Measurements from ENCODE around the gene MELTF.

The MELTF gene

GRCh38 chr3:197026481-197026866 lies 3.1 kb downstream of the MELTF start:
- no peak for DNase-seq

GRCh38 chr3:197025736-197026480 lies 3.7 kb downstream of the MELTF start:
- no peak for DNase-seq

GRCh38 chr3:197024881-197025735 lies 4.5 kb downstream of the MELTF start:
- no peak for DNase-seq

GRCh38 chr3:197023998-197024651 lies 5.5 kb downstream of the MELTF start:
- no peak for DNase-seq

- peak; percentile 74 for DNase-seq
Observed at GRCh38 chr3:197023241-197023997, 6.2 kb downstream of the MELTF start.

GRCh38 chr3:197022405-197023231 lies 7.0 kb downstream of the MELTF start:
- DNase-seq = peak; percentile 66

- DNase-seq = no peak
Observed at GRCh38 chr3:197021729-197022404, 7.8 kb downstream of the MELTF start.

- no peak for DNase-seq
Observed at GRCh38 chr3:197021231-197021630, 8.4 kb downstream of the MELTF start.

- no peak for DNase-seq
Observed at GRCh38 chr3:197019535-197019934, 10.1 kb downstream of the MELTF start.

GRCh38 chr3:197019021-197019420 lies 10.6 kb downstream of the MELTF start:
- DNase-seq = no peak

- DNase-seq = no peak
Observed at GRCh38 chr3:197017003-197017402, 12.6 kb downstream of the MELTF start.

GRCh38 chr3:197015790-197016736 lies 13.6 kb downstream of the MELTF start:
- DNase-seq = no peak

- no peak for DNase-seq
Observed at GRCh38 chr3:197014942-197015575, 14.6 kb downstream of the MELTF start.

GRCh38 chr3:197014024-197014423 lies 15.6 kb downstream of the MELTF start:
- no peak for DNase-seq

- DNase-seq = no peak
Observed at GRCh38 chr3:197012540-197012883, 17.1 kb downstream of the MELTF start.

- no peak for DNase-seq
Observed at GRCh38 chr3:197011780-197012539, 17.7 kb downstream of the MELTF start.

- DNase-seq = no peak
Observed at GRCh38 chr3:197010556-197011351, 18.9 kb downstream of the MELTF start.

- DNase-seq = no peak
Observed at GRCh38 chr3:197009532-197010019, 20.0 kb downstream of the MELTF start.
